HepG2 (cell line): Measurements from ENCODE around the gene MBD3. TPM values are rescaled to one million over a fixed set of nuclear protein-coding genes. Genes with fewer than 3 reads are reported as not detected.
A peak's percentile ranks its signal among the peaks of the same experiment; 100 is the strongest.

Source experiments
- AKAP8 ChIP-seq: sonication (generic); formaldehyde crosslinking; IDR thresholded peaks from 2 replicates; pipeline ENCODE4 v1.5.1; 2020; ENCODE audit warnings: mild to moderate bottlenecking, missing genetic modification reagents
- BRD4 ChIP-seq: sonication (generic); formaldehyde crosslinking; IDR thresholded peaks from 2 replicates; pipeline ENCODE4 v1.4.0; 2020; ENCODE audit warnings: missing genetic modification reagents
- GATA4 ChIP-seq: sonication (generic); IDR thresholded peaks from 2 replicates; pipeline ENCODE4 v1.6.1; 2016; ENCODE audit warnings: antibody characterized with exemption, low read depth, borderline replicate concordance
- JARID2 ChIP-seq: sonication (generic); formaldehyde crosslinking; IDR thresholded peaks from 2 replicates; pipeline ENCODE4 v1.8.1; 2023; ENCODE audit warnings: missing genetic modification reagents, inconsistent platforms; ENCODE audit not compliant: insufficient replicate concordance
- MTF2 ChIP-seq: sonication (generic); formaldehyde crosslinking; IDR thresholded peaks from 2 replicates; pipeline ENCODE4 v1.5.0; 2020; ENCODE audit warnings: missing genetic modification reagents, borderline replicate concordance
- NR3C1 ChIP-seq: sonication (generic); formaldehyde crosslinking; IDR thresholded peaks from 2 replicates; pipeline ENCODE4 v1.4.0; 2020; ENCODE audit warnings: missing genetic modification reagents
- PHF8 ChIP-seq: sonication (generic); formaldehyde crosslinking; IDR thresholded peaks from 2 replicates; pipeline ENCODE4 v1.5.0; 2020; ENCODE audit warnings: missing genetic modification reagents
- RCOR2 ChIP-seq: IDR thresholded peaks from 2 replicates; pipeline ENCODE4 v1.6.1; 2016; ENCODE audit warnings: missing biosample characterization, missing genetic modification reagents
- SMYD3 ChIP-seq: sonication (generic); formaldehyde crosslinking; IDR thresholded peaks from 2 replicates; pipeline ENCODE4 v1.8.1; 2023; ENCODE audit warnings: mild to moderate bottlenecking, missing genetic modification reagents
- SOX13 ChIP-seq, 3 experiments: fragments of 450-650 bp in 1 of 3; sonication (generic) in 1 of 3; formaldehyde crosslinking in 1 of 3; IDR thresholded peaks in 2 of 3; conservative IDR thresholded peaks in 1 of 3; 2 replicates each; pipeline versions ENCODE4 v1.5.0 to v1.6.1; 2016 to 2020; ENCODE audit warnings: antibody characterized with exemption in 1 of 3, mild to moderate bottlenecking in 1 of 3, missing compliant biosample characterization in 1 of 3, missing genetic modification reagents in 1 of 3, moderate library complexity in 1 of 3
- SOX6 ChIP-seq, 2 experiments: fragments of 450-650 bp in 1 of 2; sonication (generic) in 1 of 2; formaldehyde crosslinking in 1 of 2; IDR thresholded peaks; 2 replicates each; pipeline versions ENCODE4 v1.4.0 to v1.6.1; 2017 to 2020; ENCODE audit warnings: antibody characterized with exemption in 1 of 2, mild to moderate bottlenecking in 1 of 2, missing genetic modification reagents in 1 of 2
- STAT5B ChIP-seq: sonication (generic); formaldehyde crosslinking; IDR thresholded peaks from 2 replicates; pipeline ENCODE4 v1.4.0; 2020; ENCODE audit warnings: missing genetic modification reagents
- ZFP36L2 ChIP-seq: sonication (generic); formaldehyde crosslinking; IDR thresholded peaks from 2 replicates; pipeline ENCODE4 v1.4.0; 2020; ENCODE audit warnings: missing genetic modification reagents
- ZNF205 ChIP-seq: IDR thresholded peaks from 2 replicates; pipeline ENCODE4 v1.6.1; 2018; ENCODE audit warnings: missing biosample characterization, missing genetic modification reagents
- ZNF317 ChIP-seq: sonication (generic); formaldehyde crosslinking; IDR thresholded peaks from 2 replicates; pipeline ENCODE4 v1.5.0; 2020; ENCODE audit warnings: mild to moderate bottlenecking, missing genetic modification reagents
- ZNF496 ChIP-seq: sonication (generic); formaldehyde crosslinking; IDR thresholded peaks from 2 replicates; pipeline ENCODE4 v1.8.1; 2023; ENCODE audit warnings: mild to moderate bottlenecking, moderate library complexity, missing genetic modification reagents; ENCODE audit not compliant: insufficient replicate concordance
- ZSCAN25 ChIP-seq: sonication (generic); formaldehyde crosslinking; IDR thresholded peaks from 2 replicates; pipeline ENCODE4 v1.8.0; 2022; ENCODE audit warnings: mild to moderate bottlenecking, missing genetic modification reagents
- polyA plus RNA-seq, 8 experiments: library from polyadenylated mRNA; depleted of rRNA in 3 of 8; stranded (reverse) in 7 of 8; unstranded in 1 of 8; fragments of >200 nt; fragmentation: Illumina TruSeq in 4 of 8; extraction: Trizol in 4 of 8; gene quantifications; 2 replicates each; pipeline versions ENCODE4 v1.2.1 to v1.2.3, GENCODE V29; 2011 to 2016; ENCODE audit warnings: low read depth in 4 of 8, missing spikeins in 1 of 8, mixed read lengths in 1 of 8; ENCODE audit not compliant: insufficient read depth in 1 of 8
- total RNA-seq, 5 experiments: library from RNA; depleted of rRNA; stranded (reverse); fragments of >200 nt; fragmentation: Illumina TruSeq; extraction: Trizol; gene quantifications; 2 replicates each; pipeline ENCODE4 v1.2.3, GENCODE V29; 2016; ENCODE audit warnings: low read depth in 1 of 5
- TF ChIP-seq, protein P1 (sequence below): IDR thresholded peaks from 2 replicates; pipeline ENCODE4 v1.6.1; 2016; ENCODE audit warnings: mild to moderate bottlenecking
- TF ChIP-seq, protein P2 (sequence below): sonication (generic); formaldehyde crosslinking; IDR thresholded peaks from 2 replicates; pipeline ENCODE4 v1.4.0; 2020; ENCODE audit warnings: mild to moderate bottlenecking, missing genetic modification reagents
- TF ChIP-seq, protein P3 (sequence below): IDR thresholded peaks from 2 replicates; pipeline ENCODE4 v1.6.1; 2012; ENCODE audit warnings: inconsistent platforms
- TF ChIP-seq, protein P4 (sequence below): sonication (generic); formaldehyde crosslinking; IDR thresholded peaks from 2 replicates; pipeline ENCODE4 v1.4.0; 2020; ENCODE audit warnings: missing genetic modification reagents

Gene MBD3
- total and polyA plus RNA-seq, 2 of the 13 experiments (the other 11 are each of a cell fraction or from before 2014, with no cell fraction given) = 21.2 to 76.9 TPM

DNA sequence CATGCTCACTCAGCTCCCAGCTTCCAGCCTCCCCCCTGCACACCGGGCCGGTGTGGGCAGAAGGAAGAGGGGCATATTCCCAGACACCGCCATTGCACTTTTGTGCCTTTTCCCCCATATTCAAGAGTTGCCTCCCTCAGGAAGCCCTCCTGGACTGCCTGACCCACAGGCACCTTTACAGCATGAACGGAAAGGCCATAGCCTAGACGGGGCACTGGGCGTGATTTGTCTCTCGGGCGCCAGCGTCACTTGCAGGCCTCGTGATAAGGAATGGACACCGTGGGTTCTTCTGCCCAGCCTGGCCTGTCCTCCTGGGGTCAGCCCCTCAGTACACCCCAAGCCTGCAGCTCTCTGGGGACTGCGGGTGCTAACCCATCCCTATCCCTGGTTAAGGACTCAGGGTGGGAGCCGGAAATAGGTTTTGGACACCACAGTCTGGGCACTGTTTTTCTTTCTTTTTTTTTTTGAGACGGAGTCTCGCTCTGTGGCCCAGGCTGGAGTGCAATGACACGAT is 13.5 kb upstream of the MBD3 start (continued):
- TF ChIP-seq, protein P1, sequence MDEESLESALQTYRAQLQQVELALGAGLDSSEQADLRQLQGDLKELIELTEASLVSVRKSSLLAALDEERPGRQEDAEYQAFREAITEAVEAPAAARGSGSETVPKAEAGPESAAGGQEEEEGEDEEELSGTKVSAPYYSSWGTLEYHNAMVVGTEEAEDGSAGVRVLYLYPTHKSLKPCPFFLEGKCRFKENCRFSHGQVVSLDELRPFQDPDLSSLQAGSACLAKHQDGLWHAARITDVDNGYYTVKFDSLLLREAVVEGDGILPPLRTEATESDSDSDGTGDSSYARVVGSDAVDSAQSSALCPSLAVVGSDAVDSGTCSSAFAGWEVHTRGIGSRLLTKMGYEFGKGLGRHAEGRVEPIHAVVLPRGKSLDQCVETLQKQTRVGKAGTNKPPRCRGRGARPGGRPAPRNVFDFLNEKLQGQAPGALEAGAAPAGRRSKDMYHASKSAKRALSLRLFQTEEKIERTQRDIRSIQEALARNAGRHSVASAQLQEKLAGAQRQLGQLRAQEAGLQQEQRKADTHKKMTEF = no peak
- no peak for TF ChIP-seq NR3C1 (CRISPR knock-in tag)
- no peak for TF ChIP-seq SOX6 (IDR thresholded peaks at IDR 0.05)
- no peak for TF ChIP-seq SOX6 (CRISPR knock-in tag; IDR thresholded peaks at IDR 0.05)
- TF ChIP-seq ZNF496 (CRISPR knock-in tag) = no peak
- no peak for TF ChIP-seq SMYD3
- no peak for TF ChIP-seq ZNF317 (CRISPR knock-in tag)
- TF ChIP-seq, protein P2, sequence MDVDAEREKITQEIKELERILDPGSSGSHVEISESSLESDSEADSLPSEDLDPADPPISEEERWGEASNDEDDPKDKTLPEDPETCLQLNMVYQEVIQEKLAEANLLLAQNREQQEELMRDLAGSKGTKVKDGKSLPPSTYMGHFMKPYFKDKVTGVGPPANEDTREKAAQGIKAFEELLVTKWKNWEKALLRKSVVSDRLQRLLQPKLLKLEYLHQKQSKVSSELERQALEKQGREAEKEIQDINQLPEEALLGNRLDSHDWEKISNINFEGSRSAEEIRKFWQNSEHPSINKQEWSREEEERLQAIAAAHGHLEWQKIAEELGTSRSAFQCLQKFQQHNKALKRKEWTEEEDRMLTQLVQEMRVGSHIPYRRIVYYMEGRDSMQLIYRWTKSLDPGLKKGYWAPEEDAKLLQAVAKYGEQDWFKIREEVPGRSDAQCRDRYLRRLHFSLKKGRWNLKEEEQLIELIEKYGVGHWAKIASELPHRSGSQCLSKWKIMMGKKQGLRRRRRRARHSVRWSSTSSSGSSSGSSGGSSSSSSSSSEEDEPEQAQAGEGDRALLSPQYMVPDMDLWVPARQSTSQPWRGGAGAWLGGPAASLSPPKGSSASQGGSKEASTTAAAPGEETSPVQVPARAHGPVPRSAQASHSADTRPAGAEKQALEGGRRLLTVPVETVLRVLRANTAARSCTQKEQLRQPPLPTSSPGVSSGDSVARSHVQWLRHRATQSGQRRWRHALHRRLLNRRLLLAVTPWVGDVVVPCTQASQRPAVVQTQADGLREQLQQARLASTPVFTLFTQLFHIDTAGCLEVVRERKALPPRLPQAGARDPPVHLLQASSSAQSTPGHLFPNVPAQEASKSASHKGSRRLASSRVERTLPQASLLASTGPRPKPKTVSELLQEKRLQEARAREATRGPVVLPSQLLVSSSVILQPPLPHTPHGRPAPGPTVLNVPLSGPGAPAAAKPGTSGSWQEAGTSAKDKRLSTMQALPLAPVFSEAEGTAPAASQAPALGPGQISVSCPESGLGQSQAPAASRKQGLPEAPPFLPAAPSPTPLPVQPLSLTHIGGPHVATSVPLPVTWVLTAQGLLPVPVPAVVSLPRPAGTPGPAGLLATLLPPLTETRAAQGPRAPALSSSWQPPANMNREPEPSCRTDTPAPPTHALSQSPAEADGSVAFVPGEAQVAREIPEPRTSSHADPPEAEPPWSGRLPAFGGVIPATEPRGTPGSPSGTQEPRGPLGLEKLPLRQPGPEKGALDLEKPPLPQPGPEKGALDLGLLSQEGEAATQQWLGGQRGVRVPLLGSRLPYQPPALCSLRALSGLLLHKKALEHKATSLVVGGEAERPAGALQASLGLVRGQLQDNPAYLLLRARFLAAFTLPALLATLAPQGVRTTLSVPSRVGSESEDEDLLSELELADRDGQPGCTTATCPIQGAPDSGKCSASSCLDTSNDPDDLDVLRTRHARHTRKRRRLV (CRISPR knock-in tag) = no peak
- no peak; the same call in 1 of the 2 replicates for TF ChIP-seq PHF8
- peak; percentile 81 for TF ChIP-seq RCOR2 (CRISPR knock-in tag)
- TF ChIP-seq JARID2 (CRISPR knock-in tag) = no peak
- TF ChIP-seq, protein P3, sequence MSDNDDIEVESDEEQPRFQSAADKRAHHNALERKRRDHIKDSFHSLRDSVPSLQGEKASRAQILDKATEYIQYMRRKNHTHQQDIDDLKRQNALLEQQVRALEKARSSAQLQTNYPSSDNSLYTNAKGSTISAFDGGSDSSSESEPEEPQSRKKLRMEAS = no peak
- TF ChIP-seq AKAP8 (CRISPR knock-in tag) = no peak
- TF ChIP-seq SOX13 (IDR thresholded peaks at IDR 0.05) = no peak
- 0 out of 4 replicates have a peak, but pooled peaks of 1 of the 2 experiments have one; percentile 9 for TF ChIP-seq SOX13 (CRISPR knock-in tag; conservative IDR thresholded peaks at IDR 0.05 in 1 of 2, IDR thresholded peaks at IDR 0.05 in 1 of 2)
- TF ChIP-seq, protein P4, sequence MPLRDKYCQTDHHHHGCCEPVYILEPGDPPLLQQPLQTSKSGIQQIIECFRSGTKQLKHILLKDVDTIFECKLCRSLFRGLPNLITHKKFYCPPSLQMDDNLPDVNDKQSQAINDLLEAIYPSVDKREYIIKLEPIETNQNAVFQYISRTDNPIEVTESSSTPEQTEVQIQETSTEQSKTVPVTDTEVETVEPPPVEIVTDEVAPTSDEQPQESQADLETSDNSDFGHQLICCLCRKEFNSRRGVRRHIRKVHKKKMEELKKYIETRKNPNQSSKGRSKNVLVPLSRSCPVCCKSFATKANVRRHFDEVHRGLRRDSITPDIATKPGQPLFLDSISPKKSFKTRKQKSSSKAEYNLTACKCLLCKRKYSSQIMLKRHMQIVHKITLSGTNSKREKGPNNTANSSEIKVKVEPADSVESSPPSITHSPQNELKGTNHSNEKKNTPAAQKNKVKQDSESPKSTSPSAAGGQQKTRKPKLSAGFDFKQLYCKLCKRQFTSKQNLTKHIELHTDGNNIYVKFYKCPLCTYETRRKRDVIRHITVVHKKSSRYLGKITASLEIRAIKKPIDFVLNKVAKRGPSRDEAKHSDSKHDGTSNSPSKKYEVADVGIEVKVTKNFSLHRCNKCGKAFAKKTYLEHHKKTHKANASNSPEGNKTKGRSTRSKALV = no peak; the same call in 1 of the 2 replicates
- no peak for TF ChIP-seq STAT5B (CRISPR knock-in tag)
- TF ChIP-seq GATA4 = no peak
- no peak for TF ChIP-seq BRD4 (CRISPR knock-in tag)
- TF ChIP-seq ZFP36L2 (CRISPR knock-in tag) = no peak
- TF ChIP-seq ZNF205 (CRISPR knock-in tag) = peak; percentile 21; the same call in 1 of the 2 replicates
- TF ChIP-seq ZSCAN25 (CRISPR knock-in tag) = 0 out of 2 replicates have a peak, but pooled peaks have one; percentile 14
- TF ChIP-seq MTF2 = no peak
